ENCODE results near the gene IGFL4.

IGFL4 gene

DNA sequence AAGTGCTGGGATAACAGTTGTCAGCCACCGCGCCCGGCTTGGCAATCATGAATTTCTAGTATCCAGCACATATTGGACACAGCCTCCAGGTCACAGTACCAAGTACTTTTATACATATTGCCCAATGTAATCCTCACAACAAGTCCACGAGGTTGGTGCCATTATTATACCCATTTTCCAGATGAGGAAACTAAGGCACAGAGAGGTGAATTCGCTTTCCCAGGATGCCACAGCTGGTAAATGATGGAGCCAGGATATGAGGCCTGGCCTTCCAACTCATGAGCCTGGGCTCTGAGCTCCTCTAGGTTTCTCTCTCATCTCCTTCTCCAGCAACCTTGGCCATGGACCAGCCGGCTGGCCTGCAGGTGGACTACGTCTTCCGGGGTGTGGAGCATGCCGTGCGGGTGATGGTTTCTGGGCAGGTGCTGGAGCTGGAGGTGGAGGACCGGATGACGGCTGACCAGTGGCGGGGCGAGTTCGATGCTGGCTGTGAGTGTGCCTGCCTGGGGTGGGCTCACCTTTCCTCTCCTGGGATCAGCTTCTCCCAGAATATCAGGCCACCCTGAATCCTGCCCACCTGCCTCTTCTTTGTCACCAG is 38.0 kb downstream of the IGFL4 start:
- no peak overlapping the region for H3K27ac ChIP-seq
- no peaks in the 10 kb centered on the region for H3K9me3 ChIP-seq
- H3K4me3 ChIP-seq = no peak overlapping the region
- H3K4me1 ChIP-seq = peaks cover 0 to 16% (median 14%) of the 10 kb centered on the region in 4 donors
- intact Hi-C loops (cut with DNase I; ENCODE audit: low total_unique reads) = no loop called here
- no peak for DNase-seq
- H3K27me3 ChIP-seq = peaks cover 0 to 23% of the 10 kb centered on the region in 2 donors
- TF ChIP-seq, protein P1, sequence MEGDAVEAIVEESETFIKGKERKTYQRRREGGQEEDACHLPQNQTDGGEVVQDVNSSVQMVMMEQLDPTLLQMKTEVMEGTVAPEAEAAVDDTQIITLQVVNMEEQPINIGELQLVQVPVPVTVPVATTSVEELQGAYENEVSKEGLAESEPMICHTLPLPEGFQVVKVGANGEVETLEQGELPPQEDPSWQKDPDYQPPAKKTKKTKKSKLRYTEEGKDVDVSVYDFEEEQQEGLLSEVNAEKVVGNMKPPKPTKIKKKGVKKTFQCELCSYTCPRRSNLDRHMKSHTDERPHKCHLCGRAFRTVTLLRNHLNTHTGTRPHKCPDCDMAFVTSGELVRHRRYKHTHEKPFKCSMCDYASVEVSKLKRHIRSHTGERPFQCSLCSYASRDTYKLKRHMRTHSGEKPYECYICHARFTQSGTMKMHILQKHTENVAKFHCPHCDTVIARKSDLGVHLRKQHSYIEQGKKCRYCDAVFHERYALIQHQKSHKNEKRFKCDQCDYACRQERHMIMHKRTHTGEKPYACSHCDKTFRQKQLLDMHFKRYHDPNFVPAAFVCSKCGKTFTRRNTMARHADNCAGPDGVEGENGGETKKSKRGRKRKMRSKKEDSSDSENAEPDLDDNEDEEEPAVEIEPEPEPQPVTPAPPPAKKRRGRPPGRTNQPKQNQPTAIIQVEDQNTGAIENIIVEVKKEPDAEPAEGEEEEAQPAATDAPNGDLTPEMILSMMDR (IDR thresholded peaks at IDR 0.05) = no peak
- peaks cover 11 to 33% (median 25%) of the 10 kb centered on the region in 3 donors for H3K36me3 ChIP-seq

DNA sequence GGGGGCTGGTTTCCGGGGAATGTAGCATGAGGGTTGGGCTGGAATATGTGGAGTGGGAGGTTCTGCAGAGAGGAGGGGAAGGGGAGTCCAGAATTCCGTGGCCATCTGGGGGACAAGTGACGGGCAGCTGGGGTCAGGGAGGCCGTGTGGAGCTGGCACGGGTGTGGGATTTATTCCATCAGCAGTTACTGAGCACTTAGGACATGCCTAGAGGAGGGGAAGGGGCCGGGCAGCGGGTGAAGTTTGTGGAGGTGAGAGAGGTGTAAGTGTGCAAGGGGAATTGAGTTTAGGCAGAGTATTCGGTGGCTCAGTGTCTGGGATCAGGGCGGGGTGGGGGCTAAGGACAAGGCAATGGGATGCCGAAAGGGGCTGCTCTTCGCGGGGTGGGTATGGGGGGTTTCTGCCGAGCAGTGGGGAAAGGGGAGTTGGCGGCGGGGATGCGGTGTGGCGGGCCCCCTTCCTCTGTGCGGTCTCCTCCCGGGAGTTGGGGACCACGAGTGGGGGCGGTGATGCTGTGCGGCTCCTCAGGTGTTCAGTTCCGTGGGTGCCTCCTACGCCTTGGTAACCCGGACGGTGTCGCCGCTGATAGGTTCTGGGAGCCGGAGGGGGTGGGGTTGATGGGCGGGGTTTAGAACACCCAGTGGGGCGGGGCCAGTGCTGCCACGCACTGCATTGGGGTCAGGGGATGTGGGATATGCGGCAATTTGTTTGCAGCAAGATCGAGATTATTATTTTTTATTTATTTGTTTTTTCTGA is 40.1 kb downstream of the IGFL4 start:
- DNase-seq = no peak
- no peak overlapping the region for H3K27ac ChIP-seq
- peaks cover 0 to 21% (median 19%) of the 10 kb centered on the region in 3 donors for H3K36me3 ChIP-seq
- TF ChIP-seq, protein P1 (IDR thresholded peaks at IDR 0.05) = no peak
- peaks cover 0 to 23% of the 10 kb centered on the region in 2 donors for H3K27me3 ChIP-seq
- H3K4me3 ChIP-seq = peak overlapping the region in 1 of 2 donors; percentile 18
- H3K4me1 ChIP-seq = peaks cover 0 to 23% (median 19%) of the 10 kb centered on the region in 4 donors
- intact Hi-C loops (cut with DNase I; ENCODE audit: low total_unique reads) = no loop called here
- no peaks in the 10 kb centered on the region for H3K9me3 ChIP-seq

DNA sequence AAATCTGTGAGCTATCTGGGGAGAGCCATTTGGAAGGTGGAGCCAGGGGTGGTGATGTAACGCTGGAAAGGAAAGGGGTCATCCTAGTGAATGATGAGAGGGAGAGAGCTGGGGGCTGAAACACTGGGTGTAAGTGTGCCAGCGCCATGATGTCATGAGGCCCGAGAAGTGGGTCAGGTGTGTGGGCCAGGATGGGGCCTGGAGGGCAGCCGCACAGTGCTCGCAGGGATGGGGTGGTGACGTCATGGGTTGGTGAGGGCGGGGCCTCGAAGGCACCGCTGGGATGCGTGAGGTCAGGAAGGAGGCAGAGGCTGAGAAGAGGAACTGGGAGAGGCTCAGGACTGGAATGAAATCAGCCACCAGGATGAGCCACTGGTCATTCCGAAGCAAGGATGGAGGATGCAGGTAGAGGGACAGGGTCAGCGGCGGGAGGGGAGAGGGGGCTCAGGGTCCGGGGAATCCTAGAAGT is 41.1 kb downstream of the IGFL4 start:
- peaks cover 0 to 21% (median 19%) of the 10 kb centered on the region in 3 donors for H3K36me3 ChIP-seq
- peaks cover 0 to 23% of the 10 kb centered on the region in 2 donors for H3K27me3 ChIP-seq
- no peak for DNase-seq
- no peak overlapping the region for H3K27ac ChIP-seq
- peaks cover 0 to 26% (median 20%) of the 10 kb centered on the region in 4 donors for H3K4me1 ChIP-seq
- H3K9me3 ChIP-seq = no peaks in the 10 kb centered on the region
- TF ChIP-seq, protein P1 (IDR thresholded peaks at IDR 0.05) = no peak
- H3K4me3 ChIP-seq = no peak overlapping the region
- intact Hi-C loops (cut with DNase I; ENCODE audit: low total_unique reads) = loop anchor here (10.0 kb wide), 1 partner anchor 75 kb away; no protein-coding TSS in a partner anchor

DNA sequence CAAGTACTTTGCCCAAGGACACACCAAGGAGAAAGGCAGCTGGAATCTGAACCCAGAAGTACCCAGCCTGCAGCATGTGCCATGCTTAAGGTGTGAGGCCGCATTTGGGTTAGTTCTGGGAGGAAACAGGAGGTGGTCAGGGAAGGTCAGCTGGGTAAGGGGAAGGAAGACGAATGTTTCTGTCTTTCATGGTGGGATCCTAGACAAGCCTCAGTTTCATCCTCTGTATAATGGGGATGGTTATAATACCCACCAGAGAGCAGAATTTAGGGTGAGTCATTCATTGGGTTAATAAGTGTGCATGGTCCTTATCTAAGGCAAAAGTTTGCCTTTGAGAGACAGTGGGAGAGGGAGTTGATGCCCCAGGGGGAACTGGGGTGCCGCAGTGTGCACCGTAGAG is 42.0 kb downstream of the IGFL4 start:
- no peak for DNase-seq
- no peak overlapping the region for H3K27ac ChIP-seq
- no peaks in the 10 kb centered on the region for H3K9me3 ChIP-seq
- H3K4me1 ChIP-seq = peaks cover 0 to 30% (median 20%) of the 10 kb centered on the region in 4 donors
- intact Hi-C loops (cut with DNase I; ENCODE audit: low total_unique reads) = loop anchor here (10.0 kb wide), 1 partner anchor 74 kb away; no protein-coding TSS in a partner anchor
- no peak overlapping the region for H3K4me3 ChIP-seq
- TF ChIP-seq, protein P1 (IDR thresholded peaks at IDR 0.05) = no peak
- H3K36me3 ChIP-seq = peaks cover 0 to 19% (median 12%) of the 10 kb centered on the region in 3 donors
- peaks cover 0 to 23% of the 10 kb centered on the region in 2 donors for H3K27me3 ChIP-seq

DNA sequence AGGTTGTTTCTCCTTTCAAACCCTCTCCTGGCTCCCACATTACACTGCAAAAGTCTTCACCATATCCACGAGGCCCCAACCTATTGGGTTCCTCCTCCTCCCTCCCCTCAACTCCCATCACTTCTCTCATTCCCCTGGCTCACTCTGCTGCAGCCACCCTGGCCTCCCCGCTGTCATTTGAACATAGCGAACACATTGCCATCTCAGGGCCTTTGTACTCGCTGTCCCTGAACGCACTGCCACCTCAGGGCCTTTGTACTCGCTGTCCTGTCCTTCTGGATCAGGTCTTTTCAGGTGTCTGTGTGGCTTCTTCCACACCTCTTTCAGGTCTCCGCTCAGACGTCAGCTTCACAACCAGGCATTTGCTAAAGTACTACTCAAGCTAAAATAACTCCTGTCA is 43.9 kb downstream of the IGFL4 start:
- DNase-seq = no peak
- Histone ChIP-seq H3K9me3 (no peaks in the 10 kb centered on the region), H3K4me3 (no peak overlapping the region), H3K36me3 (peaks cover 0 to 8% (median 0%) of the 10 kb centered on the region in 3 donors), H3K27me3 (peaks cover 0 to 23% of the 10 kb centered on the region in 2 donors), H3K4me1 (peaks cover 0 to 30% (median 20%) of the 10 kb centered on the region in 4 donors), H3K27ac (no peak overlapping the region)
- intact Hi-C loops (cut with DNase I; ENCODE audit: low total_unique reads) = loop anchor here (10.0 kb wide), 1 partner anchor 72 kb away; no protein-coding TSS in a partner anchor
- TF ChIP-seq, protein P1 (IDR thresholded peaks at IDR 0.05) = no peak

Measured in tibial artery (tissue), 4 donors.